Cardiac muscle cell (in vitro differentiated cells and primary cell): ENCODE measurements around the gene ANKRD31. TPM values are rescaled to one million over a fixed set of nuclear protein-coding genes. Genes with fewer than 3 reads are reported as not detected.
"Not testable (repeated sequence)": the region's sequence is repeated elsewhere in the genome, so short reads cannot be mapped to it uniquely, and the experiment has no call there.

Source experiments
- DNase-seq, 2 donors: peaks; one replicate each; pipeline versions ENCODE4 v3.0.0 to v3.0.0-alpha.2; 2010 to 2017; ENCODE audit warnings: low read depth in 1 of 2, low spot score in 1 of 2
- H3K27ac ChIP-seq: fragments of 200-600 bp; sonication (generic); 2 replicates; pipeline ENCODE4 v1.5.1; 2016
- H3K27me3 ChIP-seq: fragments of 200-600 bp; sonication (generic); 2 replicates; pipeline ENCODE4 v1.6.0; 2016; ENCODE audit warnings: control low read depth
- H3K36me3 ChIP-seq: fragments of 200-600 bp; sonication (generic); 2 replicates; pipeline ENCODE4 v1.5.1; 2016; ENCODE audit warnings: control low read depth
- H3K4me1 ChIP-seq: fragments of 200-600 bp; sonication (generic); 2 replicates; pipeline ENCODE4 v1.8.1; 2017; ENCODE audit warnings: low read depth, mild to moderate bottlenecking, mixed run types
- H3K4me3 ChIP-seq: fragments of 200-600 bp; sonication (generic); 2 replicates; pipeline ENCODE4 v1.5.1; 2016; ENCODE audit warnings: mild to moderate bottlenecking
- H3K9me3 ChIP-seq: fragments of 200-600 bp; sonication (generic); 2 replicates; pipeline ENCODE4 v1.5.1; 2017; ENCODE audit warnings: low read depth, mild to moderate bottlenecking, control low read depth
- polyA plus RNA-seq: library from polyadenylated mRNA; unstranded; fragments of >200 nt; fragmentation: Nextera tagmentation; extraction: Ambion mirVana; gene quantifications from 2 replicates; pipeline ENCODE4 v1.2.1, GENCODE V29; 2016
- total RNA-seq: library from RNA; depleted of rRNA; stranded (reverse); fragments of >200 nt; gene quantifications from 2 replicates; pipeline ENCODE4 v1.2.3, GENCODE V29; 2016
- TF ChIP-seq, protein P1 (sequence below): IDR thresholded peaks from 2 replicates; pipeline ENCODE4 v1.5.1; 2012; ENCODE audit warnings: low read depth, mild to moderate bottlenecking, low read length

ANKRD31 gene
- total and polyA plus RNA-seq, 2 experiments from 2014 or later = 0.15 to 0.21 TPM

DNA sequence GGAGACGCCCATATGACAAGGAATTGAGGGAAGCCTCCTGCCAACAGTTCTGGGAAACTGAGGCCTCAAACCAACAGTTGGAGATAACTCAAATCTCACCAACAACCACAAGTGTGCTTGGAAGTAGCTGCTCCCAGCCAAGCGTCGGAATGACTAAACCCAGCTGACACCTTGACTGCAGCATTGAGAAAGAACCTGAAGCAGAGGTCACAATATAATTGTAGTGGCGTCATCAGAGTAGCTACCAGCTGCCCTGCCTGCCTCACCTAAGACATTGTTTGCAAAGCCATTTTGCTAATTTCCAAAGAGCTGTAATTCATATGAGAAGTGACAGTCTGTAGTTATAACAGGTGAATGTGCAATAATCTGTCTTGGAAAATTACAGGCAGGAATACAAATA lies 40.8 kb upstream of the ANKRD31 start:
- no peak for DNase-seq
- H3K9me3 ChIP-seq = no peaks in the 10 kb centered on the region
- no peaks in the 10 kb centered on the region for H3K36me3 ChIP-seq
- TF ChIP-seq, protein P1, sequence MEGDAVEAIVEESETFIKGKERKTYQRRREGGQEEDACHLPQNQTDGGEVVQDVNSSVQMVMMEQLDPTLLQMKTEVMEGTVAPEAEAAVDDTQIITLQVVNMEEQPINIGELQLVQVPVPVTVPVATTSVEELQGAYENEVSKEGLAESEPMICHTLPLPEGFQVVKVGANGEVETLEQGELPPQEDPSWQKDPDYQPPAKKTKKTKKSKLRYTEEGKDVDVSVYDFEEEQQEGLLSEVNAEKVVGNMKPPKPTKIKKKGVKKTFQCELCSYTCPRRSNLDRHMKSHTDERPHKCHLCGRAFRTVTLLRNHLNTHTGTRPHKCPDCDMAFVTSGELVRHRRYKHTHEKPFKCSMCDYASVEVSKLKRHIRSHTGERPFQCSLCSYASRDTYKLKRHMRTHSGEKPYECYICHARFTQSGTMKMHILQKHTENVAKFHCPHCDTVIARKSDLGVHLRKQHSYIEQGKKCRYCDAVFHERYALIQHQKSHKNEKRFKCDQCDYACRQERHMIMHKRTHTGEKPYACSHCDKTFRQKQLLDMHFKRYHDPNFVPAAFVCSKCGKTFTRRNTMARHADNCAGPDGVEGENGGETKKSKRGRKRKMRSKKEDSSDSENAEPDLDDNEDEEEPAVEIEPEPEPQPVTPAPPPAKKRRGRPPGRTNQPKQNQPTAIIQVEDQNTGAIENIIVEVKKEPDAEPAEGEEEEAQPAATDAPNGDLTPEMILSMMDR = no peak
- H3K4me3 ChIP-seq = no peak overlapping the region
- no peaks in the 10 kb centered on the region for H3K4me1 ChIP-seq
- H3K27ac ChIP-seq = no peak overlapping the region
- no peaks in the 10 kb centered on the region for H3K27me3 ChIP-seq

DNA sequence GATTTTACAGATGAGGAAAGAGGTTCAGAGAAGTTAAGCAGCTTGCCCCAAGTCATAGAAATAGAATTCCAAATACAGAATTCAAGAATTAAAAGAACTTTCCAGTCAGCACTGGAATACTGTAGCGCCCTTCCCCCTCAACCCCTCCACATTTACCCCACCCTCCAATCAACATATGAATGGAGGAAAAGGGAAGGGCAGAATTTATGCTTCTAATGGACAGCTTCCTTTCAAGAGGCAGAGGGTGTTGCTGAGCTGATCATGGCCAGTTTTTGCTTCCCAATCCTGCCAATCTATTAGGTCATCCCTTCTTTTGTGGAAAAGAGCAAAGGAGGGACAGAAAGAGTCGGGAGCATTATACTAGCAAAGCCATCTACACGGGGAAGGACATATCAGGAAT lies 39.1 kb upstream of the ANKRD31 start:
- TF ChIP-seq, protein P1 = no peak
- H3K9me3 ChIP-seq = no peaks in the 10 kb centered on the region
- H3K36me3 ChIP-seq = no peaks in the 10 kb centered on the region
- H3K27me3 ChIP-seq = no peaks in the 10 kb centered on the region
- H3K4me3 ChIP-seq = no peak overlapping the region
- no peaks in the 10 kb centered on the region for H3K4me1 ChIP-seq
- DNase-seq = no peak
- H3K27ac ChIP-seq = no peak overlapping the region

DNA sequence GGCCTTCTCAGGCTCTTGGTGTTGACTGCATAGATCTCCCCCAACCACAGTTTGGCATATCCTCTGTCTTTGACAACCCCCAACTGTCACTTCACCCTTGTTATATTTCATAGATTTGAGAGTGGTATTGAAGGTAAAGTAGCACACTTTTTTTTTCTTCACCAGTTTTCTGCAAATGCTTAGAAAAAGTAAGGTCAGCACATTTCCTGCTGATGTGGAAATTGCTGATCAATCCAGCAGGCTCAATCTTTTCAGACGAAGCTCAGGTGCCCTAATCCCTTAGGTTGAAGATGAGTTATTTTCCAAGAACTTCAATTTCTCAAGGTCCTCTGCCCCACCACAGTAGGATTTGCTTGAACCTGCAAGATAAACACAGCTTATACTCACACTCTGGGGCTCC lies 38.5 kb upstream of the ANKRD31 start:
- Histone ChIP-seq H3K4me3 (no peak overlapping the region), H3K27me3 (no peaks in the 10 kb centered on the region), H3K27ac (no peak overlapping the region), H3K36me3 (no peaks in the 10 kb centered on the region), H3K9me3 (no peaks in the 10 kb centered on the region), H3K4me1 (no peaks in the 10 kb centered on the region)
- TF ChIP-seq, protein P1 = no peak
- DNase-seq = no peak

DNA sequence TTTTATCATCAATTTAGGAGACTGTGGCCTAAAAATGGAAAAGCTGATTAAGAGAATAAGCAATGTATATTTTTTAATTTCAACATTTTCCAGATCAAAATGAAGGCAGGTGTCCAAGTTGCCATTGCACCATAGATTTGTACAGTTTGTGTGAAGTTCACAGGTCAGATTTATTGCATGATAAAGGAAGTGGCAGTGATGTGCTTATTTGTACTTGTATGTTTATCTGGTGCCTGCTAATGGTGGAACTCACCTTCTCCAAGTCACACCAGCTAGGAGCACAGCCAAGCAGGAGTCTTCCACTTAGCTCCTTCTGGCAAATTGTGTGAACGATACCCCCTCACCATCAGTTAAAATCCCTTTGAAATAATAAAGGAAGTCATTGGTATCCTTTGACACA lies 37.8 kb upstream of the ANKRD31 start:
- Histone ChIP-seq H3K4me1 (no peaks in the 10 kb centered on the region), H3K9me3 (no peaks in the 10 kb centered on the region), H3K4me3 (no peak overlapping the region), H3K36me3 (no peaks in the 10 kb centered on the region), H3K27me3 (no peaks in the 10 kb centered on the region), H3K27ac (no peak overlapping the region)
- TF ChIP-seq, protein P1 = no peak
- DNase-seq = no peak

DNA sequence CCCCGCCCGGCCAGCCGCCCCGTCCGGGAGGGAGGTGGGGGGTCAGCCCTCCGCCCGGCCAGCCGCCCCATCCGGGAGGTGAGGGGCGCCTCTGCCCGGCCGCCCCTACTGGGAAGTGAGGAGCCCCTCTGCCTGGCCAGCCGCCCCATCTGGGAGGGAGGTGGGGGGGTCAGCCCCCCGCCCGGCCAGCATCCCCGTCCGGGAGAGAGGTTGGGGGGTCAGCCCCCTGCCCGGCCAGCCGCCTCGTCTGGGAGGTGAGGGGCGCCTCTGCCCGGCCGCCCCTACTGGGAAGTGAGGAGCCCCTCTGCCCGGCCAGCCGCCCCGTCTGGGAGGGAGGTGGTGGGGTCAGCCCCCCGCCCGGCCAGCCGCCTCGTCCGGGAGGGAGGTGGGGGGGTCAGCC lies 33.9 kb upstream of the ANKRD31 start:
- DNase-seq, H3K27ac ChIP-seq, H3K4me1 ChIP-seq, H3K36me3 ChIP-seq, H3K9me3 ChIP-seq, H3K27me3 ChIP-seq, H3K4me3 ChIP-seq: not testable (repeated sequence)

DNA sequence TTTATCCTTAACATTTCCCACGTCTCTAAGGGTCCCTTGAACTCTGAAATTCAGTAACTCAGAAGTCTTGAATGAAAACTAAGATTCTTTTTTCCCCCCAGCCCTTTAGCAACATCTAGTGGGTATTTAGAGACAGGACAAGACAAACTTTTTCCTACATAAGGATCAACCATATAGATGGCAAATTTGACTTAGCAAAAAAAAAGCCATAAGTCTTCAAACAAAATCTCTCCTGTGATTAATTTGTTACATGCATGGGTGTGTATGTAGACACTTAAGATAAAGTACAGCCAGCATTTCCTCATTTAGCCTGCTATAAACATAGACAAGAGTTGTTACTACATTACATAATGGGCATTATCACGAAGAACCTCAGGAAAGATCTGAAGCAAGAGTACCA lies 29.1 kb upstream of the ANKRD31 start:
- TF ChIP-seq, protein P1 = peak; percentile 55
- no peak overlapping the region for H3K4me3 ChIP-seq
- no peak overlapping the region for H3K27ac ChIP-seq
- DNase-seq = peak; percentile 40 to 55
- no peaks in the 10 kb centered on the region for H3K9me3 ChIP-seq
- H3K4me1 ChIP-seq = no peaks in the 10 kb centered on the region
- H3K36me3 ChIP-seq = no peaks in the 10 kb centered on the region
- no peaks in the 10 kb centered on the region for H3K27me3 ChIP-seq
